K562 (cell line): ENCODE results near the gene PCBD2. TPM values are rescaled to one million over a fixed set of nuclear protein-coding genes. Genes with fewer than 3 reads are reported as not detected.

Source experiments
- ARID1B ChIP-seq: fragments of 450-650 bp; IDR thresholded peaks from 2 replicates; pipeline ENCODE4 v1.6.1; 2016; ENCODE audit warnings: antibody characterized with exemption, mild to moderate bottlenecking, inconsistent platforms
- CAMTA2 ChIP-seq: fragments of 250-450 bp; sonication (Bioruptor Pico); conservative IDR thresholded peaks from 2 replicates; pipeline ENCODE4 v1.5.1; 2022
- CEBPZ ChIP-seq: fragments of 150-350 bp; IDR thresholded peaks from 2 replicates; pipeline ENCODE4 v1.6.1; 2014; ENCODE audit warnings: low read depth, mild to moderate bottlenecking, low read length, borderline replicate concordance
- E2F3 ChIP-seq: fragments of 250-450 bp; sonication (Bioruptor Pico); IDR thresholded peaks from 2 replicates; pipeline ENCODE4 v1.4.0; 2020; ENCODE audit warnings: mild to moderate bottlenecking
- EGR1 ChIP-seq: fragments of 450-650 bp; conservative IDR thresholded peaks from 2 replicates; pipeline ENCODE4 v1.6.1; 2017; ENCODE audit warnings: mild to moderate bottlenecking
- ESRRA ChIP-seq: fragments of 450-650 bp; IDR thresholded peaks from 2 replicates; pipeline ENCODE4 v1.6.1; 2014; ENCODE audit warnings: low read depth, mild to moderate bottlenecking, moderate library complexity, borderline replicate concordance
- FOXA3 ChIP-seq, 2 experiments: fragments of 450-650 bp in 1 of 2; sonication (generic) in 1 of 2; formaldehyde crosslinking; IDR thresholded peaks in 1 of 2; conservative IDR thresholded peaks in 1 of 2; 2 replicates each; pipeline versions ENCODE4 v1.4.0 to v1.8.0; 2020 to 2022; ENCODE audit warnings: mild to moderate bottlenecking in 2 of 2, missing genetic modification reagents in 1 of 2
- NKRF ChIP-seq: fragments of 450-650 bp; IDR thresholded peaks from 2 replicates; pipeline ENCODE4 v1.6.1; 2016; ENCODE audit warnings: borderline replicate concordance
- THAP12 ChIP-seq: fragments of 250-450 bp; sonication (Bioruptor Pico); IDR thresholded peaks from 2 replicates; pipeline ENCODE4 v1.9.0; 2021; ENCODE audit warnings: mild to moderate bottlenecking, inconsistent platforms
- ZC3H4 ChIP-seq: sonication (generic); formaldehyde crosslinking; IDR thresholded peaks from 2 replicates; pipeline ENCODE4 v1.9.0; 2021; ENCODE audit warnings: missing genetic modification reagents, borderline replicate concordance
- ZNF431 ChIP-seq: sonication (generic); formaldehyde crosslinking; IDR thresholded peaks from 2 replicates; pipeline ENCODE4 v1.8.0; 2022; ENCODE audit warnings: mild to moderate bottlenecking, missing genetic modification reagents
- ZNF436 ChIP-seq: fragments of 250-450, 450-650 bp; sonication (Bioruptor Pico); formaldehyde crosslinking; IDR thresholded peaks from 2 replicates; pipeline ENCODE4 v1.7.0; 2020; ENCODE audit warnings: mild to moderate bottlenecking
- polyA plus RNA-seq, 8 experiments: library from polyadenylated mRNA; depleted of rRNA in 4 of 8; stranded (reverse) in 5 of 8; unstranded in 3 of 8; fragments of >200 nt; fragmentation: Nextera tagmentation in 2 of 8; fragmentation: Illumina TruSeq in 1 of 8; extraction: Ambion mirVana in 2 of 8; extraction: Trizol in 1 of 8; gene quantifications; 2 replicates each; pipeline versions ENCODE4 v1.2.1 to v1.2.3, GENCODE V29; 2011 to 2014; ENCODE audit warnings: inconsistent platforms in 1 of 8, missing spikeins in 1 of 8
- total RNA-seq, 7 experiments: library from RNA; depleted of rRNA in 6 of 7; stranded (reverse); fragments of >200 nt in 6 of 7; fragmentation: Illumina TruSeq in 2 of 7; extraction: Trizol in 2 of 7; gene quantifications; 2 replicates each; pipeline versions ENCODE4 v1.2.1 to v1.2.3, GENCODE V29; 2011 to 2021; ENCODE audit warnings: low replicate concordance in 1 of 7
- TF ChIP-seq, protein P1 (sequence below): sonication (generic); formaldehyde crosslinking; IDR thresholded peaks from 2 replicates; pipeline ENCODE4 v1.8.0; 2023; ENCODE audit warnings: mild to moderate bottlenecking, missing genetic modification reagents

PCBD2 gene
- total and polyA plus RNA-seq, 9 of the 15 experiments (the other 6 are each of a cell fraction or from before 2014, with no cell fraction given): 5.2 to 13.8 (median 7.8) TPM

GRCh38 chr5:134905246-134905996 is 490 bp downstream of the PCBD2 start (continued):
- TF ChIP-seq CEBPZ (no peak), ARID1B (no peak), ESRRA (peak; percentile 62; the same call in 1 of the 2 replicates), ZNF431 (CRISPR knock-in tag) (peak; percentile 36; the same call in 1 of the 2 replicates), ZC3H4 (CRISPR knock-in tag) (no peak), THAP12 (peak; percentile 18; the same call in 1 of the 2 replicates), ZNF436 (no peak), NKRF (peak; percentile 61; the same call in 1 of the 2 replicates), E2F3 (CRISPR knock-in tag) (peak; percentile 66; the same call in 1 of the 2 replicates), FOXA3 (CRISPR knock-in tag; conservative IDR thresholded peaks at IDR 0.05 in 1 of 2, IDR thresholded peaks at IDR 0.05 in 1 of 2) (peak in 1 of 2 experiments; percentile 25; a peak in 1 of 4 replicates), EGR1 (0 out of 2 replicates have a peak, but pooled peaks have one; percentile 13), CAMTA2 (CRISPR knock-in tag) (no peak)
- TF ChIP-seq, protein P1, sequence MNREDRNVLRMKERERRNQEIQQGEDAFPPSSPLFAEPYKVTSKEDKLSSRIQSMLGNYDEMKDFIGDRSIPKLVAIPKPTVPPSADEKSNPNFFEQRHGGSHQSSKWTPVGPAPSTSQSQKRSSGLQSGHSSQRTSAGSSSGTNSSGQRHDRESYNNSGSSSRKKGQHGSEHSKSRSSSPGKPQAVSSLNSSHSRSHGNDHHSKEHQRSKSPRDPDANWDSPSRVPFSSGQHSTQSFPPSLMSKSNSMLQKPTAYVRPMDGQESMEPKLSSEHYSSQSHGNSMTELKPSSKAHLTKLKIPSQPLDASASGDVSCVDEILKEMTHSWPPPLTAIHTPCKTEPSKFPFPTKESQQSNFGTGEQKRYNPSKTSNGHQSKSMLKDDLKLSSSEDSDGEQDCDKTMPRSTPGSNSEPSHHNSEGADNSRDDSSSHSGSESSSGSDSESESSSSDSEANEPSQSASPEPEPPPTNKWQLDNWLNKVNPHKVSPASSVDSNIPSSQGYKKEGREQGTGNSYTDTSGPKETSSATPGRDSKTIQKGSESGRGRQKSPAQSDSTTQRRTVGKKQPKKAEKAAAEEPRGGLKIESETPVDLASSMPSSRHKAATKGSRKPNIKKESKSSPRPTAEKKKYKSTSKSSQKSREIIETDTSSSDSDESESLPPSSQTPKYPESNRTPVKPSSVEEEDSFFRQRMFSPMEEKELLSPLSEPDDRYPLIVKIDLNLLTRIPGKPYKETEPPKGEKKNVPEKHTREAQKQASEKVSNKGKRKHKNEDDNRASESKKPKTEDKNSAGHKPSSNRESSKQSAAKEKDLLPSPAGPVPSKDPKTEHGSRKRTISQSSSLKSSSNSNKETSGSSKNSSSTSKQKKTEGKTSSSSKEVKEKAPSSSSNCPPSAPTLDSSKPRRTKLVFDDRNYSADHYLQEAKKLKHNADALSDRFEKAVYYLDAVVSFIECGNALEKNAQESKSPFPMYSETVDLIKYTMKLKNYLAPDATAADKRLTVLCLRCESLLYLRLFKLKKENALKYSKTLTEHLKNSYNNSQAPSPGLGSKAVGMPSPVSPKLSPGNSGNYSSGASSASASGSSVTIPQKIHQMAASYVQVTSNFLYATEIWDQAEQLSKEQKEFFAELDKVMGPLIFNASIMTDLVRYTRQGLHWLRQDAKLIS: peak; percentile 86; the same call in 1 of the 2 replicates
